Dedifferentiated amniotic fluid mesenchymal stem cell (primary cell): ENCODE data around the gene PCDHA1.
"Not testable (repeated sequence)": the region's sequence is repeated elsewhere in the genome, so short reads cannot be mapped to it uniquely, and the experiment has no call there.

Experiments
- DNase-seq: peaks from one replicate; pipeline ENCODE4 v3.0.0-alpha.2; 2016; ENCODE audit errors: extremely low spot score

PCDHA1 gene

DNA sequence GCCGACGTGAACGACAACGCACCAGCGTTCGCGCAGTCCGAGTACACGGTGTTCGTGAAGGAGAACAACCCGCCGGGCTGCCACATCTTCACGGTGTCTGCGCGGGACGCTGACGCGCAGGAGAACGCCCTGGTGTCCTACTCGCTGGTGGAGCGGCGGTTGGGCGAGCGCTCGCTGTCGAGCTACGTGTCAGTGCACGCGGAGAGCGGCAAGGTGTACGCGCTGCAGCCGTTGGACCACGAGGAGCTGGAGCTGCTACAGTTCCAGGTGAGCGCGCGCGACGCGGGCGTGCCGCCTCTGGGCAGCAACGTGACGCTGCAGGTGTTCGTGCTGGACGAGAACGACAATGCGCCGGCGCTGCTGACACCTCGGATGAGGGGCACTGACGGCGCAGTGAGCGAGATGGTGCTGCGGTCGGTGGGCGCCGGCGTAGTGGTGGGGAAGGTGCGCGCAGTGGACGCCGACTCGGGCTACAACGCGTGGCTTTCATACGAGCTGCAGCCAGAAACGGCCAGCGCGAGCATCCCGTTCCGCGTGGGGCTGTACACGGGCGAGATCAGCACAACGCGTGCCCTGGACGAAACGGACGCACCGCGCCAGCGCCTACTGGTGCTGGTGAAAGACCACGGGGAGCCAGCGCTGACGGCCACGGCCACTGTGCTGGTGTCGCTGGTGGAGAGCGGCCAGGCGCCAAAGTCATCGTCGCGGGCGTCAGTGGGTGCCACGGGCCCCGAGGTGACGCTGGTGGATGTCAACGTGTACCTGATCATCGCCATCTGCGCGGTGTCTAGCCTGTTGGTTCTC lies 64.1 kb downstream of the PCDHA1 start:
- DNase-seq: not testable (repeated sequence)

DNA sequence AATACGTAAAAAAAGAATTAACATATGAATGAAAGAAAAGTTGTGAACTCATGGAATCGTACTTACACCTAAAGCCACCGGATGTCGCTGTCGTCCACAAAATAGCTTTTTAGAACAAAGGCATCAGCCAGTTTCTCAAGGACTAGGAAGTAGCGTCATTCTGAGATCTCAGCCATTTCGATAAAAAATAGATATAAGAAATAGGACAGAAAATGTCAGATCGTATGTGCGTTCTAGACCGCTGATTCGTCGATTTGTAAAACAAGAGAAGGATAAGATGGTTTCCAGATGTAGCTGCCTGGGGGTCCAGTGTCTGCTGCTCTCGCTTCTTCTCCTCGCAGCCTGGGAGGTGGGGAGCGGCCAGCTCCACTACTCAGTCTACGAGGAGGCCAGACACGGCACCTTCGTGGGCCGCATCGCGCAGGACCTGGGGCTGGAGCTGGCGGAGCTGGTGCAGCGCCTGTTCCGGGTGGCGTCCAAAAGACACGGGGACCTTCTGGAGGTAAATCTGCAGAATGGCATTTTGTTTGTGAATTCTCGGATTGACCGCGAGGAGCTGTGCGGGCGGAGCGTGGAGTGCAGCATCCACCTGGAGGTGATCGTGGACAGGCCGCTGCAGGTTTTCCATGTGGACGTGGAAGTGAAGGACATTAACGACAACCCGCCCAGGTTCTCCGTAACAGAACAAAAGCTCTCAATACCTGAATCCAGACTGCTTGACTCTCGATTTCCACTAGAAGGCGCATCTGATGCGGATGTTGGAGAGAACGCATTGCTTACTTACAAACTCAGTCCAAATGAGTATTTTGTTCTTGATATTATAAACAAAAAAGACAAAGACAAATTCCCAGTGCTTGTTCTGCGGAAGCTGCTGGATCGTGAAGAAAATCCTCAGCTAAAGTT lies 70.1 kb downstream of the PCDHA1 start, which contains the start of gene PCDHA10:
TSS of gene PCDHA10 (plus strand) at position 126 of the 903 bp plus-strand sequence. CDS start at position 278, 152 bp downstream.
- DNase-seq: no peak

DNA sequence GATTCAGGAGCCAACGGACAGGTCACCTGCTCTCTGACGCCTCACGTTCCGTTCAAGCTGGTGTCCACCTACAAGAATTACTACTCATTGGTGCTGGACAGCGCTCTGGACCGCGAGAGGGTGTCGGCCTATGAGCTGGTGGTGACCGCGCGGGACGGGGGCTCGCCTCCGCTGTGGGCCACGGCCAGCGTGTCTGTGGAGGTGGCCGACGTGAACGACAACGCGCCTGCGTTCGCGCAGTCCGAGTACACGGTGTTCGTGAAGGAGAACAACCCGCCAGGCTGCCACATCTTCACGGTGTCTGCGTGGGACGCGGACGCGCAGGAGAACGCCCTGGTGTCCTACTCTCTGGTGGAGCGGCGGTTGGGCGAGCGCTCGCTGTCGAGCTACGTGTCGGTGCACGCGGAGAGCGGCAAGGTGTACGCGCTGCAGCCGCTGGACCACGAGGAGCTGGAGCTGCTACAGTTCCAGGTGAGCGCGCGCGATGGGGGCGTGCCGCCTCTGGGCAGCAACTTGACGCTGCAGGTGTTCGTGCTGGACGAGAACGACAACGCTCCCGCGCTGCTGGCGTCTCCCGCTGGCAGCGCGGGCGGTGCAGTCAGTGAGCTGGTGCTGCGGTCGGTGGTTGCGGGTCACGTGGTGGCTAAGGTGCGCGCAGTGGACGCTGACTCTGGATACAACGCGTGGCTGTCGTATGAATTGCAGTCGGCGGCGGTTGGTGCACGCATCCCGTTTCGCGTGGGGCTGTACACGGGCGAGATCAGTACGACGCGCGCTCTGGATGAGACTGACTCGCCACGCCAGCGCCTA lies 71.4 kb downstream of the PCDHA1 start:
- DNase-seq: no peak

DNA sequence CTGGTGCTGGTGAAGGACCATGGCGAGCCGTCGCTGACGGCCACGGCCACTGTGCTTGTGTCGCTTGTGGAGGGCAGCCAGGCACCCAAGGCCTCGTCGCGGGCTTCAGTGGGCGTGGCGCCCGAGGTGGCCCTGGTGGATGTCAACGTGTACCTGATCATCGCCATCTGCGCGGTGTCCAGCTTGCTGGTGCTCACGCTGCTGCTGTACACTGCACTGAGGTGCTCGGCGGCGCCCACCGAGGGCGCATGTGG lies 72.0 kb downstream of the PCDHA1 start:
- DNase-seq: no peak

DNA sequence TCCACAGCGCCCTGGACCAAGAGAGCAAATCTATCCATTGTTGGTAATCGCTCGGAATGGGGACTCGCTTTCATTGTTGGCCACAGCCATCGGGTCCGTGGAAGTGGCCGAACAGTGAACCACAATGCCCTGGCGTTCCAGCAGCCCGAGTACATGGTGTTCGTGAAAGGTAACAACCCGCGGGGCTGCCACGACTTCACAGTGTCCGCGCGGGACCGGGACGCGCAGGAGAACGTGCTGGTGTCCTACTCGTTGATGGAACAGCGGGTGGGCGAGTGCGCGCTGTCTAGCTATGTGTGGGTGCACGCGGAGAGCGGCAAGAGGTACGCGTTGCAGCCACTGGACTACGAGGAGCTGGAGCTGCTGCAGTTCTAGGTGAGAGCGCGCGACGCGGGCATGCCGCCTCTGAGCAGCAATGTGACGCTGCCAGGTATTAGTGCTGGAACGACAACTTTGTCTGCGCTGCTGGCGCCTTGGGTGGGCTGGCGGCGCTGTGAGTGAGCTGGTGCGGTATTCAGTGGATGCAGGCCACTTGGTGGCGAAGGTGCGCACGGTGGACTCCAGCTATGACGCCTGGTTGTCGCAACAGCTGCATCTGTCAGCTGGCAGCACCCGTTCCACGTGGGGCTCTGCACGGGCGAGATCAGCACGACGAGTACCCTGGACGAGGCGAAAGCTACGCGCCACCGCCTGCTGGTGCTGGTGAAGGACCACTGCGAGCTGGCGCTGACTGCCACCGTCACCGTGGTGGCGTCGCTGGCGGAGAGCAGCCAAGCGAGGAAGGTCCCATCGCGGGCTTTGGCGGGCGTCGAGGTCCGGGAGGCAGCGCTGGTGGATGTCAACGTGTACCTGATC lies 76.7 kb downstream of the PCDHA1 start:
- DNase-seq: no peak

DNA sequence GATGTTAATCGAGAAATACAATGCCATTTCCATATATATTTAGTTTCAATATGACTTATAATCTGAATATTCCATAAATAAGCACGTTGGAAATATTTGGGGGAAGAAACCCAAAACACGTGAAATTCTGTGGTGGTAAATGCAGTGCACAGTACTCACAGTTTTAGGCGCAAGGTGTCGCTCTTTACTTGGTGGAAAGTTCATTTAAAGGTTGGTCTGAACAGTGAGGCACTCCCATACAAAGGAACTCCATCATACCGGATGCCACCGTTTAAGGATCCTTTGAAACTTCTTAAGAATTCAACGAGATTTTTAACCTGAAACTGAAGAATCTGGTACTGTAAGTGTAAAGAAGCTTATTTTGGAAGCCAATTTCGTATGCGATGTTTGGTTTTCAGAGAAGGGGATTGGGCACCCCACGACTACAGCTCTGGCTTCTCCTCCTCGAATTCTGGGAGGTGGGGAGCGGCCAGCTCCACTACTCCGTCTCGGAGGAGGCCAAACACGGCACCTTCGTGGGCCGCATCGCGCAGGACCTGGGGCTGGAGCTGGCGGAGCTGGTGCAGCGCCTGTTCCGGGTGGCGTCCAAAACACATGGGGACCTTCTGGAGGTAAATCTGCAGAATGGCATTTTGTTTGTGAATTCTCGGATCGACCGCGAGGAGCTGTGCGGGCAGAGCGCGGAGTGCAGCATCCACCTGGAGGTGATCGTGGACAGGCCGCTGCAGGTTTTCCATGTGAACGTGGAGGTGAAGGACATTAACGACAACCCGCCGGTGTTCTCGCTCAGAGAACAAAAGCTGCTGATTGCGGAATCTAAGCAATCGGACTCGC lies 83.0 kb downstream of the PCDHA1 start, which contains the start of gene PCDHA11:
TSS of gene PCDHA11 (plus strand) at position 237 of the 834 bp plus-strand sequence. CDS start at position 384, 147 bp downstream.
- no peak for DNase-seq

DNA sequence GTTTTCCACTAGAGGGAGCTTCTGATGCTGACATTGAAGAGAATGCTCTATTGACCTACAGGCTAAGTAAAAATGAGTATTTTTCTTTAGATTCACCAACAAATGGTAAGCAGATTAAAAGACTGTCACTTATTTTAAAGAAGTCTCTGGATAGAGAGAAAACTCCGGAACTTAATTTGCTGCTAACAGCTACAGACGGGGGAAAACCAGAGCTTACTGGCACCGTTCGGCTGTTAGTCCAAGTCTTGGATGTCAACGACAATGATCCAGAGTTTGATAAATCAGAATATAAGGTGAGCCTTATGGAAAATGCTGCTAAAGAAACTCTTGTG lies 83.6 kb downstream of the PCDHA1 start:
- DNase-seq: no peak

DNA sequence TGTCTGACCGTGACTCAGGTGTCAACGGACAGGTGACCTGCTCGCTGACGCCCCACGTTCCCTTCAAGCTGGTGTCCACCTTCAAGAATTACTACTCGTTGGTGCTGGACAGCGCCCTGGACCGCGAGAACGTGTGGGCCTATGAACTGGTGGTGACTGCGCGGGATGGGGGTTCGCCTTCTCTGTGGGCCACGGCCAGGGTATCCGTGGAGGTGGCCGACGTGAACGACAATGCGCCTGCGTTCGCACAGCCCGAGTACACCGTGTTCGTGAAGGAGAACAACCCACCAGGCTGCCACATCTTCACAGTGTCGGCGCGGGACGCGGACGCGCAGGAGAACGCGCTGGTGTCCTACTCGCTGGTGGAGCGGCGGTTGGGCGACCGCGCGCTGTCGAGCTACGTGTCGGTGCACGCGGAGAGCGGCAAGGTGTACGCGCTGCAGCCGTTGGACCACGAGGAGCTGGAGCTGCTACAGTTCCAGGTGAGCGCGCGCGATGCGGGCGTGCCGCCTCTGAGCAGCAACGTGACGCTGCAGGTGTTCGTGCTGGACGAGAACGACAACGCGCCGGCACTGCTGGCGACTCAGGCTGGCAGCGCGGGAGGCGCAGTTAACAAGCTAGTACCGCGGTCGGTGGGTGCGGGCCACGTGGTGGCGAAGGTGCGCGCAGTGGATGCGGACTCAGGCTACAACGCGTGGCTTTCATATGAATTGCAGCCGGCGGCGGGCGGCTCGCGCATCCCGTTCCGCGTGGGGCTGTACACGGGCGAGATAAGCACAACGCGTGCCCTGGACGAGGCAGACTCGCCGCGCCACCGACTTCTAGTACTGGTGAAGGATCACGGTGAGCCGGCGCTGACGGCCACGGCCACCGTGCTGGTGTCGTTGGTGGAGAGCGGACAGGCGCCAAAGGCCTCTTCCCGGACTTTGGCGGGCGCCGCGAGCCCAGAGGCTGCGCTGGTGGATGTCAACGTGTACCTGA lies 84.6 kb downstream of the PCDHA1 start:
- no peak for DNase-seq

DNA sequence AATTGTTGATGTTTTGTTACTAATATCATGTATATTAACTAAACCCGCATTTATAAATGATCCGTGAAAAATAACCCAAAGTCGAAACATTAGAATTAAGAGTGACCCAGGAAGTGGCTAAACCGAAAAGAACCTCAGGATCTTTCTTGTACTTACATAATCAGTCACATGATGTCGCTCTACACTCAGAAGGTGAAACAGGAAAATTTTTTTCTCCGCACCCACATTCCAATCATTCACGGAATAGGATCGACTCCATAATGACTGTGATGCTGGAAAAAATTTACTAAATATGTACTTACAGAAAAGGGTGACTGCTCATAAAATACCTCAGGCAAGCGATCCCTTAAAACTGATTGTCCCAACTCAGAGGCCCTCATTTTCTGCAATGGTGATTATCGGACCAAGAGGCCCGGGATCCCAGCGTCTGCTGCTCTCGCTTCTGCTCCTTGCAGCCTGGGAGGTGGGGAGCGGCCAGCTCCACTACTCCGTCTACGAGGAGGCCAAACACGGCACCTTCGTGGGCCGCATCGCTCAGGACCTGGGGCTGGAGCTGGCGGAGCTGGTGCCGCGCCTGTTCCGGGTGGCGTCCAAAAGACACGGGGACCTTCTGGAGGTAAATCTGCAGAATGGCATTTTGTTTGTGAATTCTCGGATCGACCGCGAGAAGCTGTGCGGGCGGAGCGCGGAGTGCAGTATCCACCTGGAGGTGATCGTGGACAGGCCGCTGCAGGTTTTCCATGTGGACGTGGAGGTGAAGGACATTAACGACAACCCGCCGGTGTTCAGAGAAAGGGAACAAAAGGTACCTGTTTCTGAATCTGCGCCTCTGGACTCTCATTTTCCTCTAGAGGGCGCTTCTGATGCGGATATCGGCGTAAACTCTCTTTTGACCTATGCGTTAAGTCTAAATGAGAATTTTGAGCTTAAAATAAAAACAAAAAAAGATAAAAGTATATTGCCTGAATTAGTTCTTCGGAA lies 89.4 kb downstream of the PCDHA1 start, which contains the start of gene PCDHA12:
TSS of gene PCDHA12 (plus strand) at position 224 of the 981 bp plus-strand sequence. CDS start at position 389, 165 bp downstream.
- no peak for DNase-seq

DNA sequence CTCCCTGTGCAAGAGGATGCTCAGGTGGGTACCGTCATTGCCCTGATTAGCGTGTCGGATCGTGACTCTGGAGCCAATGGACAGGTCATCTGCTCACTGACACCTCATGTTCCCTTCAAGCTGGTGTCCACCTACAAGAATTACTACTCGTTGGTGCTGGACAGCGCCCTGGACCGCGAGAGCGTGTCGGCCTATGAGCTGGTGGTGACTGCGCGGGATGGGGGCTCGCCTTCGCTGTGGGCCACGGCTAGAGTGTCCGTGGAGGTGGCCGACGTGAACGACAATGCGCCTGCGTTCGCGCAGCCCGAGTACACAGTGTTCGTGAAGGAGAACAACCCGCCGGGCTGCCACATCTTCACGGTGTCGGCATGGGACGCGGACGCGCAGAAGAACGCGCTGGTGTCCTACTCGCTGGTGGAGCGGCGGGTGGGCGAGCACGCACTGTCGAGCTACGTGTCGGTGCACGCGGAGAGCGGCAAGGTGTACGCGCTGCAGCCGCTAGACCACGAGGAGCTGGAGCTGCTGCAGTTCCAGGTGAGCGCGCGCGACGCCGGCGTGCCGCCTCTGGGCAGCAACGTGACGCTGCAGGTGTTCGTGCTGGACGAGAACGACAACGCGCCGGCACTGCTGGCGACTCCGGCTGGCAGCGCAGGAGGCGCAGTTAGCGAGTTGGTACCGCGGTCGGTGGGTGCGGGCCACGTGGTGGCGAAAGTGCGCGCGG lies 90.8 kb downstream of the PCDHA1 start:
- not testable (repeated sequence) for DNase-seq

DNA sequence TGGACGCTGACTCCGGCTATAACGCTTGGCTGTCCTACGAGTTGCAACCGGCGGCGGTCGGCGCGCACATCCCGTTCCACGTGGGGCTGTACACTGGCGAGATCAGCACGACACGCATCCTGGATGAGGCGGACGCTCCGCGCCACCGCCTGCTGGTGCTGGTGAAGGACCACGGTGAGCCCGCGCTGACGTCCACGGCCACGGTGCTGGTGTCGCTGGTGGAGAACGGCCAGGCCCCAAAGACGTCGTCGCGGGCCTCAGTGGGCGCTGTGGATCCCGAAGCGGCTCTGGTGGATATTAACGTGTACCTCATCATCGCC lies 91.3 kb downstream of the PCDHA1 start:
- no peak for DNase-seq

DNA sequence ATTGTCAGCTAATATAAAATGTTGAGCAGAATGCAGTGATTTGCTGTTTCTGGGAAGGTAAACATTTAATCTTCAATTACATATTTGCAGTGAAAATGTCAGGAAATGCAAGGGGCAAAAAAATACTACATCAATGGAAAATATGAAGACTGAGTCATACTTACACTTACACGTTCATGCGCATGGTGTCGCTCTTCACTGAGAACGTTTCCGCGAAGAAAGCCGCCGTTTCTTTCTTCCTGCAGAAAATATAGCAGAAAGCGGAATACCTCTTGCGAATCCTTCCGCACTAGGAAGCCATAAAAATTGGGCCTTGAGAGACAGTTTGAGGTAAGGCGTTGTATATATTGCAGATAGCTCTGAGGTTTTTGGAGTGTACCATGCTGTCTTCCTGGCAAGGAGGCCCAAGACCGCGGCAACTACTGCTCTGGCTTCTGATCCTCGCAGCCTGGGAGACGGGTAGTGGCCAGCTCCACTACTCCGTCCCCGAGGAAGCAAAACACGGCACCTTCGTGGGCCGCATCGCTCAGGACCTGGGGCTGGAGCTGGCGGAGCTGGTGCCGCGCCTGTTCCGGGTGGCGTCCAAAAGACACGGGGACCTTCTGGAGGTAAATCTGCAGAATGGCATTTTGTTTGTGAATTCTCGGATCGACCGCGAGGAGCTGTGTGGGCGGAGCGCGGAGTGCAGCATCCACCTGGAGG lies 96.1 kb downstream of the PCDHA1 start, which contains the start of gene PCDHA13:
TSS of gene PCDHA13 (plus strand) at position 236 of the 702 bp plus-strand sequence. CDS start at position 381, 145 bp downstream.
- no peak for DNase-seq

DNA sequence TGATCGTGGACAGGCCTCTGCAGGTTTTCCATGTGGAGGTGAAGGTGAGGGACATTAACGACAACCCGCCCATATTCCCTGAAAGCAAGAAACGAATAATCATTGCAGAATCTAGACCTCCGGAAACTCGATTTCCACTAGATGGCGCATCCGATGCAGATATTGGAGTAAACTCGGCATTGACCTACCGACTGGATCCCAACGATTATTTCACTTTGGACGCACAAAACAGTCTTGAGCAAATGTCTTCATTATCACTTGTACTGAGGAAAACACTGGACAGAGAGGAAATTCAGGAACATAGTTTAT lies 96.6 kb downstream of the PCDHA1 start:
- DNase-seq: no peak

DNA sequence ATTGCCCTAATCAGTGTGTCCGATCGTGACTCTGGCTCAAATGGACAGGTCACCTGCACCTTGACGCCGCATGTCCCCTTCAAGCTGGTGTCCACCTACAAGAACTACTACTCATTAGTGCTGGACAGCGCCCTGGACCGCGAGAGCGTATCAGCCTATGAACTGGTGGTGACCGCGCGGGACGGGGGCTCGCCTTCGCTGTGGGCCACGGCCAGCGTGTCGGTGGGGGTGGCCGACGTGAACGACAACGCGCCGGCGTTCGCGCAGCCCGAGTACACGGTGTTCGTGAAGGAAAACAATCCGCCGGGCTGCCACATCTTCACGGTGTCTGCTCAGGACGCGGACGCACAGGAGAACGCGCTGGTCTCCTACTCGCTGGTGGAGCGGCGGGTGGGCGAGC lies 97.4 kb downstream of the PCDHA1 start:
- DNase-seq: no peak

DNA sequence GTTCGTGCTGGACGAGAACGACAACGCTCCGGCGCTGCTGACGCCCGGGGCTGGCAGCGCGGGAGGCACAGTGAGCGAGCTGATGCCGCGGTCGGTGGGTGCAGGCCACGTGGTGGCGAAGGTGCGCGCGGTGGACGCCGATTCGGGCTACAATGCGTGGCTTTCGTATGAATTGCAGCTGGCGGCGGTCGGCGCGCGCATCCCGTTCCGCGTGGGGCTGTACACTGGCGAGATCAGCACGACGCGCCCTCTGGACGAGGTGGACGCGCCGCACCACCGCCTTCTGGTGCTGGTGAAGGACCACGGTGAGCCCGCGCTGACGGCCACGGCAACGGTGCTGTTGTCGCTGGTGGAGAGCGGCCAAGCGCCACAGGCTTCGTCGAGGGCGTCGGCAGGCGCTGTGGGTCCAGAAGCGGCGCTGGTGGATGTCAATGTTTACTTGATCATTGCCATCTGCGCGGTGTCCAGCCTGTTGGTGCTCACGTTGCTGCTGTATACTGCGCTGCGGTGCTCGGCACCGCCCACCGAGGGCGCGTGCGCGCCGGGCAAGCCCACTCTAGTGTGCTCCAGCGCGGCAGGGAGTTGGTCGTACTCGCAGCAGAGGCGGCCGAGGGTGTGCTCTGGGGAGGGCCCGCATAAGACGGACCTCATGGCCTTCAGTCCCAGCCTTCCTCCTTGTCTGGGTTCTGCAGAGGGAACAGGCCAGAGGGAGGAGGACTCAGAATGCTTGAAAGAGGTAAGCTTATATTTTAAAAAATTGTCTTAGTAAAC lies 98.2 kb downstream of the PCDHA1 start:
- DNase-seq: no peak

DNA sequence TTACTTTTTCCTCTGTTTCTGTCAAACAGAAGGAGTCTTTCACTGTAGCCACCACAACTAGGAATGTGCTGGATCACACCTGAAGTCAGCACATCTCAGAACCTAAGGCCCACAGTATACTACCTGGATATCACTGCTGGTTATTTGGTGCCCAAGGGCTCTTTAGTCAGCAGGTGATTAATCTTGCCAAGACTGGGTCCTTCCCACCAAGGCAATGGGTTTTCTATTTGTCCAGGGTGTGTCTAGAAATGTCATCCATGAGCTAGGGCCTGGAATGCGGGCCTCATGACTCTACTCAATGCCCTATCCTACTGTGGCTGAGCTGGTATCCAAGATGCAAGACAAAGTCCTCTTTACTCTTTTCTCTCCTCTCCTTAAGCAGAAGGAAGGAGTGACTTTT lies 130.4 kb downstream of the PCDHA1 start:
- DNase-seq: no peak
